Activated T-helper 17 cell treated with anti-CD3 and anti-CD28 coated beads, Interleukin-2, amount 50 U/mL, for 72 hours (primary cell): ENCODE data around the gene GRPEL2. TPM values are rescaled to one million over a fixed set of nuclear protein-coding genes. Genes with fewer than 3 reads are reported as not detected.

ENCODE experiments used
- ATAC-seq: fragments of 150-1000 bp; cut with Tn5 transposase; replicated peaks from 2 replicates; pipeline ENCODE4 v1.10.0; 2021; ENCODE audit warnings: mild to moderate bottlenecking, moderate library complexity
- H3K27ac Mint-ChIP-seq: one replicate; pipeline ENCODE4 v1.8.0; 2022; ENCODE audit warnings: mixed read lengths
- H3K27me3 Mint-ChIP-seq: one replicate; pipeline ENCODE4 v1.8.0; 2022; ENCODE audit warnings: mixed read lengths
- H3K36me3 Mint-ChIP-seq: one replicate; pipeline ENCODE4 v1.8.0; 2022; ENCODE audit warnings: low read depth, mild to moderate bottlenecking, mixed read lengths
- H3K4me1 Mint-ChIP-seq: one replicate; pipeline ENCODE4 v1.8.0; 2022; ENCODE audit warnings: mixed read lengths
- H3K4me3 Mint-ChIP-seq: one replicate; pipeline ENCODE4 v1.8.0; 2022; ENCODE audit warnings: mild to moderate bottlenecking, mixed read lengths
- H3K9me3 Mint-ChIP-seq: one replicate; pipeline ENCODE4 v1.8.0; 2022; ENCODE audit warnings: mixed read lengths
- total RNA-seq, 2 donors: library from RNA; stranded (reverse); gene quantifications; one replicate each; pipeline ENCODE4 v1.2.3, GENCODE V29; 2022

Gene GRPEL2
- total RNA-seq, 2 donors from 2014 or later = 27.6 to 28.1 TPM

DNA sequence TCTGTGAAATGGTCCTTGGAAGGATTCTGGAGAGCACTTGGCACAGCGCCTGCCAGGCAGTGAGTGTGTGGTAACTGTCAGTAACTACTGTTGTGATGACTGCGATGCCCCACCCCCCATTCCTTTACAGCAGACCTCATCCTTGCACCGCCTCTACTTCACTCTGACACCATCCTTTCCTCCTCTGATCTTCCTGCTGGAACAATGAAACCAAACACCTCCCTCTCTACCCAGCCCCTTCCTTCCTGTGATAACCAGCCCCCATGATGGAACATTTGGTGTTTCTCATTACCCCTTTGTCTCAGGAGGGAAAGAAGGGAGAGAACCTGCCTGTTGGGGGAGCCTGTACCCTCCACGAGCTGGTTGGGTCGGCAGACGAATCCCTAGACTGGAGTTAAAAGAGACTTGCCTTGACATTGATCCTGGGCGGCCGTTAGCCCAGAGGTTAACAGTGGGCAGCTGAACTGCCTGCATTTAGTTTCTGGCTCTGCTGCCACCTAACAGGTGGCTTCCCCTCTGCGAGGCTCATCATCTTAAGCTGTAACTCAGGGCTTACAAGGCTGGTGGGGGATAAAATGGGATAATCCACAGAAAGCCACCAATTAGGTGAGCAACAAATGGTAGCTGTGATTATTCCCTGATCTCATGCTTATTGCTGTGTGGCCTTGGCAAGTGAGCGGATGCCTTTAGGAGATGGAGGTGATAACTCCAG lies 34.2 kb upstream of the GRPEL2 start:
- Mint-ChIP-seq H3K4me3 (no peak overlapping the region), H3K4me1 (no peaks in the 10 kb centered on the region), H3K9me3 (no peaks in the 10 kb centered on the region), H3K36me3 (no peaks in the 10 kb centered on the region), H3K27ac (no peak overlapping the region), H3K27me3 (no peaks in the 10 kb centered on the region)
- ATAC-seq = no peak

DNA sequence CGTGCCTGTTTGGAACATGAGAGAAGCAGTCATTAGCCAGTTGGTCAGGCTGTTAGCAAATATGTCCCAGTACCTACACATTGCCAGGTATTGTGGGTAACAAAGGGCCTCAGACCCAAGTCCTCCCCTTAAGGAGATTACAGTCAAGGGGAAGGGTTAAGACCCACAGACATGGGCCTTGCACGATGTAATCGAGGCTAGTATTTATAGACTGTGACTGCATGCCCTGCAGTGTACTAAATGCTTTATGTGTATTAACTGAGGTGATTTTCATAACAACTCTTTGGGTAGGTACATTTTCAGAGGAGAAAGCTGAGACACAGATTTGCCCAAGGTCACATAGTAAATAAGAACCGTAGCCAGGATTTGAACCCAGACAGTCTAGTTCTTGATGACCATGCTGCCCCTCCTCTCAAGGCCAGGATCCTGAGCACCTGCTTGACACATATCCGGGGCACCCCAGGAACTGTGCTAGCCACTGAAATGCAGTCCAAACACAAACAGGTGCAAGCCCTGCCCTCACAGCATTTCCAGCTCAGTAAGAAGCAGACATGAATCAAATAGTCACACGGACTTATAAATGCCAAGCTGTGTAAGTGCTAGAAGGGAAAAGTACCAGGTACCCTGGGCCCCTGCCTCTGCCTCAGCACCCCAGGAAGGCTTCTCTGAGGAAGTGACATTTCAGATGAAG lies 32.0 kb upstream of the GRPEL2 start:
- Mint-ChIP-seq H3K27me3 (no peaks in the 10 kb centered on the region), H3K36me3 (no peaks in the 10 kb centered on the region), H3K9me3 (no peaks in the 10 kb centered on the region), H3K4me3 (no peak overlapping the region), H3K4me1 (no peaks in the 10 kb centered on the region), H3K27ac (no peak overlapping the region)
- ATAC-seq = no peak

DNA sequence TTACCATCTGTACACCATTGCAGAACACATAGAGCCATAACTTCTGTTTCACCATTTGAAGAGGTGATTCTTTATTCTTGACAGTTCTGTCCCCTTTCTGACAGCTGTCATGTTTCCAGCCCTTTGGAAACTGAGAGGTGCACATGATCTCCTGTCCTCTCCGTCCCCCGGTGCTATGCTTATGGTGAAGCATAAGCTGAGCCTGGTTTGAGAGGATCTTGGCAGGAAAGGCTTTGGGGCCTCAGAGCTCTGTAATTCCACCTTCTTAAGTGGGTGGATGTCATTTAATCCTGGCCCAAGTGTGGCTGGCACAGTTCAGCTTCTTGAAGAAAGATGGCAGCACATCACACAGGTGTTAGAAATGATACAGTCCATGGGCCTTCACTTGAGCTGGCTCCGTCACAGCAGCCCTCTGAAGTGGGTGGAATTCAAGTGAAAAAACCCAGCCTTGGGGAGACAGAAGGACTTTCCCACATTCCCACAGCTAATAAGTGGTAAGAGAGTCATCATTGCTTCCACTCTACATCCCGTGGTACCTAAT lies 30.7 kb upstream of the GRPEL2 start:
- H3K36me3 Mint-ChIP-seq = no peaks in the 10 kb centered on the region
- H3K27me3 Mint-ChIP-seq = no peaks in the 10 kb centered on the region
- H3K4me3 Mint-ChIP-seq = no peak overlapping the region
- ATAC-seq = no peak
- H3K4me1 Mint-ChIP-seq = no peaks in the 10 kb centered on the region
- H3K27ac Mint-ChIP-seq = no peak overlapping the region
- H3K9me3 Mint-ChIP-seq = no peaks in the 10 kb centered on the region

DNA sequence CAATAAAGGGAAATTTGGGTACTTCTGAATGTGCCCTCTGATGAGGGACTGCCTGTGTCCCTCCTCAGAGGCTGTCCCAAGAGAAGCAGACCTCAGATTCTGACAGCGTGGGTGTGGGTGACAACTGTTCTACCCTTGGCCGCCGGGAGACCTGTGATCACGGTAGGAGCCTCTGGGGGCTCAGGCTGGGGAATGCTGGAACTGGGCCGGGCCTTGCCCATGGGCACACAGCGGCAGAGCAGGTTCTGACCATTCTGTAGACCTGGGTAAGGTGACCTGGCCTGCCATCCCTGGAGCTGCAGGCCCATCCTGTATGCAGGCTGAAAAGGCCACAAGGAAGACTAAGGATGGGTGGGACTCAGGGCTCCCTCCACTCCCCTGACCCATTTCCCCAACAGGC lies 29.5 kb upstream of the GRPEL2 start:
- no peak overlapping the region for H3K27ac Mint-ChIP-seq
- H3K9me3 Mint-ChIP-seq = no peaks in the 10 kb centered on the region
- H3K4me1 Mint-ChIP-seq = no peaks in the 10 kb centered on the region

DNA sequence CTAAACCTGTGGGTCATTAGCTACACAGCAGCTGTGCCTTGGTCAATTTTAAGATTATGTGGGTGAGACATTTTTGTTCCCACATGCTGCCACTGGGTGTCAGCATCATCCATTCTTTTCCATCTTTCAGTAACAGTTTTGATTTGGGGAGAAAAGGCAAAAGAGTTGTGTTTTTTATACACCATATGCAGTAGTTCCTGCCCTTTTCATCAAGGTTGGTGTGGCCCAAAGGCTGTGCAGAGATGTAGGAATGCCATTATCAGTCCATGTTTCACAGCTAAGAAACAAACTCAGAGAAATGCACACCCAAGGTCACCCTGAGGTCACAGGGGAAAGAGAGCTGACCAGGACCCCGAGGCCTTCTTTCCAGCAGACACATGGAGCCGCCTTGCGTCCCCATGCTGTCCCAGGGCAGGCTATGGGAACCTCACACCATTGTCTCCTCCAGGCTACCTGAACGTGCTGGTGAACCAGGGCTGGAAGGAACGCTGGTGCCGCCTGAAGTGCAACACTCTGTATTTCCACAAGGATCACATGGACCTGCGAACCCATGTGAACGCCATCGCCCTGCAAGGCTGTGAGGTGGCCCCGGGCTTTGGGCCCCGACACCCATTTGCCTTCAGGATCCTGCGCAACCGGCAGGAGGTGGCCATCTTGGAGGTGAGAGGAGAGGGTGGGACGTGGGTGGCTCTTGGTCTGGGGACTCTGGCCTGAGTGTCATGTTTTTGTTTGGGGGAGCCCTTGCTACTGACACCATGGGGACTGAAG lies 27.8 kb upstream of the GRPEL2 start:
- ATAC-seq = no peak
- Mint-ChIP-seq H3K4me1 (no peaks in the 10 kb centered on the region), H3K9me3 (no peaks in the 10 kb centered on the region), H3K36me3 (no peaks in the 10 kb centered on the region), H3K4me3 (no peak overlapping the region), H3K27me3 (no peaks in the 10 kb centered on the region), H3K27ac (no peak overlapping the region)

More for the DNA sequence above, 29.5 kb upstream of the GRPEL2 start:
- H3K27me3 Mint-ChIP-seq = no peaks in the 10 kb centered on the region
- H3K36me3 Mint-ChIP-seq = no peaks in the 10 kb centered on the region
- no peak overlapping the region for H3K4me3 Mint-ChIP-seq
- ATAC-seq = no peak

DNA sequence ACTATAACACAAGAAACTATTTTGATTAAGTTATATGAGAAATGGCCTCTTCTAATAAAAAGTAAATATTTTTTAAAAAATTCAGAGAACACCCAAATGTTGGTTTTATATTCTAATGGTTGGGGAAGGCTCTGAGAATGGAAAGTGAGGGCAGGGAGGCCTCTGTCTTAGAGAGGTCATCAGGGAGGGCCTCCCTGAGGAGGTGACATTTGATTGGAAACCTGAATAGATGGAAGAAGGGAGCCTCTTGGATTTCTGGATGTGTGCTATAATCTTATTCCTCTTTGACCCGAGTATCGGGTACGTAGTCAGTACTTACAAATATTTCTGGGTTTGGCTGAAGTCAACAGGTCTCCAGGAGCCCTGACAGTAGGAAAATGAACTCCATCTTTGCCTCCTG lies 26.1 kb upstream of the GRPEL2 start:
- no peaks in the 10 kb centered on the region for H3K4me1 Mint-ChIP-seq
- no peaks in the 10 kb centered on the region for H3K27me3 Mint-ChIP-seq
- no peaks in the 10 kb centered on the region for H3K9me3 Mint-ChIP-seq
- no peak overlapping the region for H3K27ac Mint-ChIP-seq
- ATAC-seq = no peak
- no peaks in the 10 kb centered on the region for H3K36me3 Mint-ChIP-seq
- H3K4me3 Mint-ChIP-seq = no peak overlapping the region

DNA sequence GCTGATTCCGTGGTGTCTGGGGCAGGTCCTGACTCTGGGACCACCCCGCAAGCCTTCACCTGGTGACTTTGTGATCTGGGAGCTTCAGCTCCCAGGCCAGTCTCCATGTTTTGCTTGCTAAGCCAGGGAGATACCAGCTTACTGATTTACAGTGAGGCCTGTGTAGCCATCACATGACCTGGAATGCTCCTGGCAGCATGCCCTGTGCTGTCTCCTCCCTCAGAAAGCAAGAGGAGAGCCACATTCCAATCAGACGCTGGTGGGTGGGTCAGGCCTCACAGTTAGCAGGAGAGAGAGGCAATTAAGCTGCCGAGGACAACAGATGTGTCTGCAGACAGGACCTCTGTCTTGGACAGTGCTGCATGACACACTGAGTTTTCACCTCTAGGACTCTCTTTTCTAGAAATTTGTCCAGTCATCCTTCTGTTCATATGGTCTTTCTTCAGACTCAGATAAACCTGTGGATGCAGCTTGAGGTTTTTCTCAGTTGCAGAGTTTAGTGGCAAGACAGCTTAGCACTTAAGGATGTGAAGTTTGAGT lies 24.4 kb upstream of the GRPEL2 start:
- H3K9me3 Mint-ChIP-seq = no peaks in the 10 kb centered on the region
- H3K27me3 Mint-ChIP-seq = no peaks in the 10 kb centered on the region
- H3K27ac Mint-ChIP-seq = no peak overlapping the region
- ATAC-seq = no peak
- no peaks in the 10 kb centered on the region for H3K4me1 Mint-ChIP-seq
- no peak overlapping the region for H3K4me3 Mint-ChIP-seq
- H3K36me3 Mint-ChIP-seq = no peaks in the 10 kb centered on the region

DNA sequence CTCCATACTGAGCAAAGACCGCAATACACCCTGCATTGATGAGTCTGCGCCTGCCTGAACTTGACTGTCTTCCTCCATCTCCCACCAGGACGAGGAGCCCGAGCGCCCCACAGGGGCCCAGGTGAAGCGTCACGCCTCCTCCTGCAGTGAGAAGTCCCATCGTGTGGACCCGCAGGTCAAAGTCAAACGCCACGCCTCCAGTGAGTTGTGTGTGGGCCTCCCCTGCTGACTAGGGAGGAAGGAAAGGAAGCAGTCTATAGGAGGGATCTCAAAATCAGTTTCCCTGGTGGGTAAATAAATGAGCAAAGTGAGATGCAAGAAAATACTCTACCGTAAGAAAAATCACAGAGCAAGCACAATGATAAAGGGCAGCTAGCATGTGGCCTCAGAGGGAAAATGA lies 22.8 kb upstream of the GRPEL2 start:
- no peak for ATAC-seq
- Mint-ChIP-seq H3K4me1 (no peaks in the 10 kb centered on the region), H3K36me3 (no peaks in the 10 kb centered on the region), H3K4me3 (no peak overlapping the region), H3K27me3 (no peaks in the 10 kb centered on the region), H3K27ac (no peak overlapping the region), H3K9me3 (no peaks in the 10 kb centered on the region)

DNA sequence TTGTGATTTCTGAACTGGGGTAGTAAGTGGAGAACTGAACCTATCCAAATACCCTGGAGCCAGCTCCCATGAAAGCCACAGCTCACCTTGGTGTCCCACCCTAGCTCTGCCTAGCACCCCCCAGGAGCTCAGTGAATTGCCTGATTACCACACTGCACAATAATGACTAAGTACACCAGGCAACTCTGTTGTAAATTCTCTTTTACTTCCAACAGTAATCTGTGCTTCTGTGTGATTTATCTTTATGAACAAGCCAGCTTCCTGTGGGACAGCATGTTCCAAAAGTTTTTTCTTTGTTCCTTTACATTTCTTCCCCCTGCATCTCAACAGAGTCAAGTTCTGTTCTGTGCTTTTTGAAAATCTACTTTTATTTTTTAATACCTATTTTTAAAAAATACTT lies 22.1 kb upstream of the GRPEL2 start:
- H3K27me3 Mint-ChIP-seq = no peaks in the 10 kb centered on the region
- ATAC-seq = no peak
- no peaks in the 10 kb centered on the region for H3K36me3 Mint-ChIP-seq
- no peak overlapping the region for H3K4me3 Mint-ChIP-seq
- no peak overlapping the region for H3K27ac Mint-ChIP-seq
- H3K4me1 Mint-ChIP-seq = no peaks in the 10 kb centered on the region
- no peaks in the 10 kb centered on the region for H3K9me3 Mint-ChIP-seq

DNA sequence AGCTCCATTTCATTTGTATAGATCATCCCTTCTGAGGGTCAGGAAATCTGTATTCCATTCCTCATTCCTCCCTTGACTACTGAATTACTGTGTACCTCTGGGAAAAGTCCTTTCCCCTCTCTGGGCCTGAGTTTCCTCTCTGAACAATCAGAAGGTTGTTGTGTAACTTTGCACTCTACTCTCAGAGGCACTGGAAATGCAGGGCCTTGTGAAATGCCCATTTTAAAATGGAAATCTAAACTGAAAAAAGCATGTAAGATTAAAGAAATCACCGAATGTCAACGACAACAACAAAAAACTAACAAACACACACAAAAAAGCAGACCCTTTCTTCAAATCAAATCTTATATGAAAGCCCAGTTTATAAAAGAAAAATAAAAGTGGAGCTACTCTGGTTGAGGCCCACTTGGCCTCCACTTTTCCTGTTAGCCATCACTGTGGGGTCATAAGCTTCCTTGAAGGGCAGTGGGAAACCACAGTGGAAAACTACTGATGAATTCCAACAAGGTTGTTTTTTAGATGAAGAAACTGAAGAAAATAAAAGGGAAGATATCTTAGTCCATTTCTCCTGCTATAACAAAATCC lies 21.6 kb upstream of the GRPEL2 start:
- Mint-ChIP-seq H3K36me3 (no peaks in the 10 kb centered on the region), H3K4me1 (no peaks in the 10 kb centered on the region), H3K27ac (no peak overlapping the region), H3K4me3 (no peak overlapping the region), H3K27me3 (no peaks in the 10 kb centered on the region), H3K9me3 (no peaks in the 10 kb centered on the region)
- no peak for ATAC-seq

DNA sequence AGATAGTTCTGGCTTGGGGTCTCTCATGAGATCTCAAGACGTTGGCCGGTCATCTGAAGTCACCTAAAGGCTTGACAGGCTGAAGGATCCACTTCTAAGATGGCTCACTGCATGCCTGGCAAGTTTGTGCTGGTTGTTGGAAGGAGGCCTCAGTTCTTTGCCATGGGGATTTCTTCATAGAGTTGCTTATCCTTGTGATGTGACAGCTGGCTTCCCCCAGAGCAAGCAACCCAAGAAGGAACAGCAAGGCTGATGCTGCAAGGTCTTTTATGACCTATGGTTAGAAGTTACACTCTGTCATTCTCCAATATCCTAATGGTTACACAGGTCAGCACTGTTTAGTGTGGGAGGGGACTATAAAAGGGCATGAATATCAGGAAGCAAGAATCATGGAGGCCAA lies 20.7 kb upstream of the GRPEL2 start:
- H3K27ac Mint-ChIP-seq = no peak overlapping the region
- H3K4me3 Mint-ChIP-seq = no peak overlapping the region
- no peaks in the 10 kb centered on the region for H3K36me3 Mint-ChIP-seq
- H3K9me3 Mint-ChIP-seq = no peaks in the 10 kb centered on the region
- ATAC-seq = no peak
- H3K4me1 Mint-ChIP-seq = no peaks in the 10 kb centered on the region
- H3K27me3 Mint-ChIP-seq = no peaks in the 10 kb centered on the region

DNA sequence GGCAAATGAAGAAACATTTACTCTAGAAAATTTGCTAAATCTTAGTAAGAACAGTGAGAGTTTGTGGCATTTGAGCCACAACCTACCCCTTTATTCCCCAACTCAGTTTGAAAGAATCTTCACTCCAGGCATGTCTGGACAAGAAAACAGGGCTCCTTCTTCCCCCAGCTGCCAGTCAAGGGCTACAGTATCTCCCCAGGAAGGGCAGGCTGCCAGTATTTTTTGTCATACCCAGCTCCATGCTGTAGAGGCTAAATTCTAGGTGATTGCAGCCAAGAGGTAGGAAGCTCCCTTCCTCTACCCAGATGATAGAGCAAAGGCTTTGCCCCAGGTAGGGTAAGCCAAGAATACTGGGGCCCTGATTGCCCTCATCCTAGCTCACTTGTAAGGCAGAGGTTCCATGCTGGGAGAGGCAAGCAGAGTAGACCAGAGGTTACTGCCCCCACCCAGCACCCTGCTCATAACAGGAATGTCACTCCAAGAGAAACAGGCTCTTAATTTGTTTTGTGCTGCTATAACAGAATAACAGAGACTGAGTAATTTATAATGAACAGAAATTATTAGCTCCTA lies 20.0 kb upstream of the GRPEL2 start:
- Mint-ChIP-seq H3K4me3 (no peak overlapping the region), H3K27me3 (no peaks in the 10 kb centered on the region), H3K4me1 (no peaks in the 10 kb centered on the region), H3K27ac (no peak overlapping the region), H3K9me3 (no peaks in the 10 kb centered on the region), H3K36me3 (no peaks in the 10 kb centered on the region)
- ATAC-seq = no peak

DNA sequence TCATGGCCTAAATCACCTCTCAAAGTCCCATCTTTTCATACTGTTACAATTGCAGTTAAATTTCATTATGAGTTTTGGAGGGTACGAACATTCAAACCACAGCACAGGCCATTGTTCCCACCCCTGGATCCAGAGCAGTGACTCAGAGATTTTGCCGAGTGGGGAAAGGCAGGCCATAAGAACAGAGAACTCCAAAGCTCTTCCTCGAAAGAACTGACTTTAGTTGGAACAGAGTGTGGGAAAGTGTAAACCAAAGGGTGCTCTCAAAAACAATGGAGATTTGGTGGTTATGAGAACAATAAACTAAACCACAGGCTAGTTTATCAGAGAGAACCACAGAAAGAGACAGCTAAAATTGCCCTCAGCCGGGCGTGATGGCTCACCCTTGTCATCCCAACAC lies 19.4 kb upstream of the GRPEL2 start:
- Mint-ChIP-seq H3K4me3 (no peak overlapping the region), H3K4me1 (no peaks in the 10 kb centered on the region), H3K36me3 (no peaks in the 10 kb centered on the region), H3K9me3 (no peaks in the 10 kb centered on the region), H3K27me3 (no peaks in the 10 kb centered on the region), H3K27ac (no peak overlapping the region)
- no peak for ATAC-seq

DNA sequence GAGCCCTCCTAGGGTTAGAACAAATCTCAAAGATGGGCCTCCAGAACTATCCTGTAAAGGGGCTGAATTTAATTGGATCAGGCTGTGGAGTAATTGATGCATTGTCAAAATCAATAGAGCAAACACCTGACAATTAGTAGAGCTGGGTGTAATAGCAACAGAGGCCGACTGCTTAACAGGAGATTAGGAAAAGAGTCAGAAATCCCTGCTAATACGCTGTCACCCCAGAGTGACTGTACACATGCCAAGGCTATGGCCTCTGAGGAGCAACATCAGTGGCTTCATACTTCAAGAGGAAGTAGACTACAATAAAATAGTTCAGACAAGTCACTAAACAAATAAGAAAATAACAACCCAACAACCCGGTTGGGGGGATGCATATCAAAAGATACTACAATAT lies 18.7 kb upstream of the GRPEL2 start:
- H3K36me3 Mint-ChIP-seq = no peaks in the 10 kb centered on the region
- no peak for ATAC-seq
- no peaks in the 10 kb centered on the region for H3K9me3 Mint-ChIP-seq
- no peak overlapping the region for H3K27ac Mint-ChIP-seq
- H3K27me3 Mint-ChIP-seq = no peaks in the 10 kb centered on the region
- no peaks in the 10 kb centered on the region for H3K4me1 Mint-ChIP-seq
- no peak overlapping the region for H3K4me3 Mint-ChIP-seq
